Measurements from ENCODE around the gene PDE6C.

The PDE6C gene

GRCh38 chr10:93594518-93594917 lies 17.8 kb upstream of the PDE6C start:
- DNase-seq = no peak

GRCh38 chr10:93595378-93596161 lies 16.8 kb upstream of the PDE6C start:
- DNase-seq = peak; percentile 53

GRCh38 chr10:93596539-93596938 lies 15.8 kb upstream of the PDE6C start:
- DNase-seq = no peak

- no peak for DNase-seq
Observed at GRCh38 chr10:93597075-93597599, 15.2 kb upstream of the PDE6C start.

GRCh38 chr10:93598157-93598556 lies 14.2 kb upstream of the PDE6C start:
- no peak for DNase-seq

GRCh38 chr10:93599335-93599734 lies 13.0 kb upstream of the PDE6C start:
- no peak for DNase-seq

GRCh38 chr10:93599778-93600177 lies 12.6 kb upstream of the PDE6C start:
- no peak for DNase-seq

GRCh38 chr10:93600446-93601145 lies 11.7 kb upstream of the PDE6C start:
- DNase-seq = peak; percentile 54

GRCh38 chr10:93601146-93601773 lies 11.1 kb upstream of the PDE6C start, which contains the start of gene RBP4:
Gene RBP4, minus strand, starts transcription at chr10:93601235. Its CDS starts 207 bp downstream, at chr10:93601028.
- DNase-seq = peak; percentile 13

- no peak for DNase-seq
Observed at GRCh38 chr10:93601774-93602162, 10.6 kb upstream of the PDE6C start.

- no peak for DNase-seq
Observed at GRCh38 chr10:93603023-93603422, 9.3 kb upstream of the PDE6C start.

- peak; percentile 9 for DNase-seq
Observed at GRCh38 chr10:93604146-93604545, 8.2 kb upstream of the PDE6C start.

GRCh38 chr10:93608421-93608820 lies 3.9 kb upstream of the PDE6C start:
- no peak for DNase-seq

- no peak for DNase-seq
Observed at GRCh38 chr10:93613126-93613525, 789 bp downstream of the PDE6C start.

GRCh38 chr10:93614101-93614825 lies 1.9 kb downstream of the PDE6C start:
- no peak for DNase-seq

GRCh38 chr10:93615576-93616235 lies 3.4 kb downstream of the PDE6C start:
- no peak for DNase-seq

- DNase-seq = no peak
Observed at GRCh38 chr10:93620925-93621324, 8.6 kb downstream of the PDE6C start.

- no peak for DNase-seq
Observed at GRCh38 chr10:93622942-93623341, 10.6 kb downstream of the PDE6C start.

- DNase-seq = no peak
Observed at GRCh38 chr10:93628858-93629257, 16.5 kb downstream of the PDE6C start.

GRCh38 chr10:93629647-93630305 lies 17.4 kb downstream of the PDE6C start:
- no peak for DNase-seq

All from fibroblast of skin of back (primary cell).